GM20000 (cell line): Measurements from ENCODE around the gene C21orf91.

ENCODE experiments used
- DNase-seq: peaks from one replicate; pipeline ENCODE4 v3.0.0; 2012; ENCODE audit warnings: low spot score
- TF ChIP-seq, protein P1 (sequence below): IDR thresholded peaks from 2 replicates; pipeline ENCODE4 v1.5.1; 2012; ENCODE audit warnings: mild to moderate bottlenecking, control low read depth; ENCODE audit errors: extremely low read depth, missing control alignments

The C21orf91 gene

DNA sequence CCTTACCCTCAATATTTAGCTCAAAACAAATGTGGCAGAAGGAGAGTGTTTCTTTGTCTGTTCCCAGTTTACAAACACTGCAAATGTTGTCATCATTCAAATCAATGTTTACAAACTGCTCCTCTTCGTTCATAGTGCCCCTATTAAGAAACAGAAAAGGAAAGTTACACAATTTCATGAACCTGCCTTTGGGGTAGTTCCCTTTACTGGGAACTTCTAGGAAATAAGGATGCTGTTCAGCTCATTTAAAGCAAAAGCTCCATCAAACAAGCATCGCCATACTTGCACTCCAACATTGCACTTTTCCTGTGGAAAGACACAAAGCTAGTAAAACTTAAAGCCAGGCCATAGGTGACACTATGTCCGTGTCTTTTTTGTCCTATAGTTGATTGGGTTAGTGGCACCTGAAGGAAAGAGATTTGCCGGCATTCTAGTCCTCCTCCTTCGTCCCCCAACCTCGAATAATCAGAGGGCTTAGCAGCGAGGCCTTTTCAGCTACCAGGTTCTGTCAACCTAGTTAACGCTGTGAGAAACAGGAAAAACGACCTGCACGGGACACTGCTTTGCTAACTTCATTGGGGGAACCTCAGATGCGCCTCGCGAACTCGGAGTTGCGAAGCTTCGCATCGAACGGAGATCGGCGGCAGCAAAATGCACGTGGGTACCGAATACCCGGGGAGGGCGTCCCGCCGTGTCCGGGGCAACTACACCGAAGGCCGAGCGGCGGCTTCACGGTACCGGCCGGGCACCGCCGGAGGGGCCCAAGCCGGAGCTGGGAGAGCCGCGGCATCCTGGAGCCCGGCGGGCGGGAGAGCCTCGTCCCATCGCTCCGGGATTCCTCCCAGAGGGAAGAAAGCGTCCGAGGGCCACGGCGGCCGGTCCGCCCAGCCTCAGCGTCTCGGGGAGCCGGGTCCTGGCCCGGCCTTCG, 706 bp downstream of the C21orf91 start:
- TF ChIP-seq, protein P1, sequence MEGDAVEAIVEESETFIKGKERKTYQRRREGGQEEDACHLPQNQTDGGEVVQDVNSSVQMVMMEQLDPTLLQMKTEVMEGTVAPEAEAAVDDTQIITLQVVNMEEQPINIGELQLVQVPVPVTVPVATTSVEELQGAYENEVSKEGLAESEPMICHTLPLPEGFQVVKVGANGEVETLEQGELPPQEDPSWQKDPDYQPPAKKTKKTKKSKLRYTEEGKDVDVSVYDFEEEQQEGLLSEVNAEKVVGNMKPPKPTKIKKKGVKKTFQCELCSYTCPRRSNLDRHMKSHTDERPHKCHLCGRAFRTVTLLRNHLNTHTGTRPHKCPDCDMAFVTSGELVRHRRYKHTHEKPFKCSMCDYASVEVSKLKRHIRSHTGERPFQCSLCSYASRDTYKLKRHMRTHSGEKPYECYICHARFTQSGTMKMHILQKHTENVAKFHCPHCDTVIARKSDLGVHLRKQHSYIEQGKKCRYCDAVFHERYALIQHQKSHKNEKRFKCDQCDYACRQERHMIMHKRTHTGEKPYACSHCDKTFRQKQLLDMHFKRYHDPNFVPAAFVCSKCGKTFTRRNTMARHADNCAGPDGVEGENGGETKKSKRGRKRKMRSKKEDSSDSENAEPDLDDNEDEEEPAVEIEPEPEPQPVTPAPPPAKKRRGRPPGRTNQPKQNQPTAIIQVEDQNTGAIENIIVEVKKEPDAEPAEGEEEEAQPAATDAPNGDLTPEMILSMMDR: no peak
- DNase-seq: peak; percentile 36

DNA sequence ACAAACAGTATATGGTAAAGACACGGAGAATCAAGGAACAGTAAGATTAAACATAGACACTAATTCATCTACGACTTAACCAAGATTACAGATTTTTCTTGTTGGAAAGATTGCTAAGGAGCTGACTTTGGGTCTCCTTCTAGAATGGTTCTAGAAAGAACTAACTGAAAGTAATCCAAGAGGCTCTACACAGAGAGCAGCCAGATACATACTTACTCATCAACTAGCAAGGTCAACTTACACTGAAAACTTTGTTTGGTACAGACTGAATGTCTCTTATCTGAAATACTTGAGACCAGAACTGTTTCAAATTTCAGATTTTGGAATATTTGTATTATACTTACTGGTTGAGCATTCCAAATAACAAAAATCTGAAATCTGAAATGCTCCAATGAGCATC, 5.8 kb downstream of the C21orf91 start:
- TF ChIP-seq, protein P1: no peak
- no peak for DNase-seq

DNA sequence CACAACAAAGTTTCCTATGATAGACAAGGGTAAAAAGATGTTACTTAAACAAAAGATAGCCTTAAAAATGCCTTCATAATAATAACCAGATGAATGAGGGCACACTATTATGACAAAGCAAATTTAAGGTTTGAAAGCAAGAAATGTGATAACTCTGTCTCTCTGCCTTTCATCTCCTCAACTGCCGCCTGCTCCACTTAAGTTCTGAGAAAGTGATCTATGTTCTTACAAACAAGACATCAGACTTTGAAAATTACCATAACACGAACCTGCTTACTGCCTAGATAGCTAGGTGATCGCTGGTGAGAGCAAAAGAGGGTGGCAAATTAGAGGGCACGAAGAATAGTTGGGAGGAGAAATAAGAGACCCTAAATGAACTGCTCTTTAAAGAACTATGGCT, 13.2 kb downstream of the C21orf91 start:
- no peak for DNase-seq
- TF ChIP-seq, protein P1: no peak

DNA sequence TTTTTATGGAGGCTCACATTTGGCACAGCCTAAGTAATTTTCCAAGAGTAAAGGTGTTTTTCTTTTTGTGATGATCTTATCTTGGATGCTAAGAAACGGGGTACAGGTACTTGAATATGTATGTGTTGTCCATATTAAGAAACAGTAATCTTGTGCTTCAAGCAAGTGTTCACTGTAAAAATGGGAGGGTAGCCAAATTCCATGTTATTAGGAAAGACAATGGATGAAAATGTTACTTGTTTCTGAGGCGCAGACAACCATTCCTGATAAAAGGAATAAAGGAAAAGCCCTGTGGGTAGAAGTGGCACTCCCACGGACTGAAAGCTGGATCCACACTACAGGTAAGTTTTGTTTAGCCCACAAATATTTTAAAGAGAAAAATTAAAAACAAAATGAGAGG, 15.6 kb downstream of the C21orf91 start:
- DNase-seq: no peak
- TF ChIP-seq, protein P1: no peak

DNA sequence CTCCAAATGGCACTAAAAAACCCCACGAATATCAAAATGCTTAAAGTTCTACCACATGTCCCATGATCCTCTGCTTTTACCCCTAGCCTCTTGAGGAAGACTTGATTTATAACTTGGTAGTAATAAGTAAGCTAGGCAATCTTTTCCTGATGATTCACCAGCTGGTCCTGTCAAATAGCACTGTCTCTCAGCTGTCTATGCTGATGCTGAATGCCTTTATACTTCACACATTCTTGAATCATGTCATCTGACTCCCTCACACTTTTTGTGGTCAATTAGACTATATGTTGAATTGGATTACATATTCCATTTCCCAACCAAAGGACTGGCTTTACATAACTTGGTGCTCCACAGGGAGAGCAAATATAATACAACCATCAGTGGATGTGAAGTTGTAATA, 16.6 kb downstream of the C21orf91 start:
- no peak for DNase-seq
- TF ChIP-seq, protein P1: no peak

DNA sequence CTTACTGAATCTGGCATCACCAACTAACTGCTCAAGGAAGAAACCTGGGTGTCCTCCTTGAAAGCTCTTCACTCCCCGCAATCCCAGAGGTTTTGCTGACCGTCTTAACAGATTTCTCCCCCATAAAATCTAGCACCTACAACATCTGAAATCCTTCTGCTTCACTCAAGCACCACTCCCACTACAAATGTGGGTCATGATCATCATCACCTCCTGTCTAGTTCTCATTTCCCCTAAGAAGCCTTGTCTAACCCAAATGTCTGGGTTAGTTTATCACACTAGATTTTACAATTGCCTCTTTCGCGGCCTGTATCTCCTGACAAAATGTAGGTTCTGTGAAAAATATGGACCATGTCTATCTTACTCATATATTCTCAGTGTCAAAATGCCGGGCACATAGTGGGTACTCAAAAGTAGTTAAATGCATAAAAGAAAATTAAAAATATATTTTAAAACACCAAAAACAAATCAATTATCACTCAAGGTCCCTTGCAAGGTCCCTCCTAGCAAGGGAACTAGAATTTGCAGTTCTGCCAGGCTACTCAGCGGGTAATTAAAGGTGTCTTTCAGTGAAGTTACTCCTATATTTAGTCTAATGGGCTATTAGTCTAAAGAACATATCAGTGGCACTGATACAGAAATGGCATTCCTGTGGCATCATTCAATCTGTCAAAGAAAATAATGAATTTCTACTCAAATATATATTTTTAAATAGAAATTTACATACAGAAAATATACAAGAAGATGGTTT, 19.6 kb downstream of the C21orf91 start:
- DNase-seq: no peak
- TF ChIP-seq, protein P1: no peak

DNA sequence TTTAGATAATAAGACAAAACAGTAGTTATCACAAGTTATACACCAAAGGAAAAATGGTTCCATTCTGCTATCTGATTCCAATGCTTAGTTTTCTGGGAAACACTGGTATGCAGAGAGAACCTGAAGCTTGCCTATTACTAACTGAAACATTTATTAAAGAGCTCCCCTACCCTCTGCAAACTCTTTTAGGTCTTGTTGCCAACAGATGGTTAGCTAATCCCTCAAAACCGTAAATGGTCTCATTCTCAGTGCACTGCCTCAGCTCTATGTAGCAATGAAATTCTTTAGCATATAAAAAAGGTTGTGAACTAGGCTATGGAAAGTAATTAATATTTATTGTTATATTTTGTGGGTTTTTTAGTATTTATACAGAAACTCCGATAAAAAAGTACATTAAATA, 20.4 kb downstream of the C21orf91 start:
- DNase-seq: no peak
- TF ChIP-seq, protein P1: no peak
